Spleen (tissue), 11 donors: ENCODE results near the gene CNN1. TPM values are rescaled to one million over a fixed set of nuclear protein-coding genes. Genes with fewer than 3 reads are reported as not detected.
A peak's percentile ranks its signal among the peaks of the same experiment; 100 is the strongest.
"Not testable (repeated sequence)": the region's sequence is repeated elsewhere in the genome, so short reads cannot be mapped to it uniquely, and the experiment has no call there.

ENCODE experiments used
- DNase-seq: peaks from one replicate; pipeline ENCODE4 v3.0.0-alpha.2; 2020
- H3K27ac ChIP-seq, 8 donors: fragments of 200-600 bp; sonication (generic) in 7 of 8; 1 replicate in 4 of 8; 2 replicates in 4 of 8; pipeline versions ENCODE4 v1.5.0 to v1.8.0; 2016 to 2021; ENCODE audit warnings: inconsistent platforms in 4 of 8, mild to moderate bottlenecking in 4 of 8, moderate library complexity in 1 of 8
- H3K27me3 ChIP-seq, 7 donors: fragments of 200-600 bp; sonication (generic) in 6 of 7; replicated peaks in 1 of 7; 1 replicate in 4 of 7; 2 replicates in 3 of 7; pipeline versions ENCODE4 v1.5.0 to v1.8.0; 2016 to 2021; ENCODE audit warnings: inconsistent platforms in 3 of 7, mild to moderate bottlenecking in 1 of 7
- H3K36me3 ChIP-seq, 6 donors: fragments of 200-600 bp; sonication (generic) in 5 of 6; 1 replicate in 4 of 6; 2 replicates in 2 of 6; pipeline versions ENCODE4 v1.5.0 to v1.8.0; 2016 to 2021; ENCODE audit warnings: inconsistent platforms in 2 of 6
- H3K4me1 ChIP-seq, 6 donors: fragments of 200-600 bp; sonication (generic) in 5 of 6; 1 replicate in 3 of 6; 2 replicates in 3 of 6; pipeline versions ENCODE4 v1.5.0 to v1.8.0; 2016 to 2021; ENCODE audit warnings: inconsistent platforms in 3 of 6
- H3K4me3 ChIP-seq, 8 donors: fragments of 200-600 bp; sonication (generic) in 7 of 8; 1 replicate in 4 of 8; 2 replicates in 4 of 8; pipeline versions ENCODE4 v1.5.0 to v1.8.0; 2016 to 2021; ENCODE audit warnings: inconsistent platforms in 4 of 8, mild to moderate bottlenecking in 4 of 8, moderate library complexity in 2 of 8
- H3K9me3 ChIP-seq, 8 donors: fragments of 200-600 bp; sonication (generic) in 7 of 8; 1 replicate in 4 of 8; 2 replicates in 4 of 8; pipeline versions ENCODE4 v1.5.0 to v1.8.0; 2016 to 2021; ENCODE audit warnings: inconsistent platforms in 4 of 8
- CTCF ChIP-seq, 11 experiments: fragments of 200-600 bp in 7 of 11; fragments of 450-650 bp in 4 of 11; sonication (generic) in 4 of 11; IDR thresholded peaks in 8 of 11; conservative IDR thresholded peaks in 3 of 11; 1 replicate in 7 of 11; 2 replicates in 4 of 11; pipeline versions ENCODE4 v1.4.0 to v1.8.0; 2016 to 2021; ENCODE audit warnings: antibody characterized with exemption in 11 of 11, inconsistent platforms in 4 of 11, mild to moderate bottlenecking in 1 of 11
- POLR2A ChIP-seq, 3 donors: fragments of 450-650 bp; IDR thresholded peaks; one replicate each; pipeline ENCODE4 v1.5.1; 2017; ENCODE audit warnings: antibody characterized with exemption in 3 of 3, mild to moderate bottlenecking in 1 of 3
- POLR2AphosphoS5 ChIP-seq, 3 donors: sonication (generic); formaldehyde crosslinking; IDR thresholded peaks; one replicate each; pipeline ENCODE4 v1.5.1; 2017; ENCODE audit warnings: antibody characterized with exemption in 3 of 3
- WGBS, 5 donors: extraction: QIAGEN DNeasy Blood & Tissue Kit in 3 of 5; methylation state at CpG; one replicate each; pipeline versions ENCODE4 v1.1.5 to v1.1.7; 2013 to 2018; 5-methylcytosine and 5-hydroxymethylcytosine counted together
- intact Hi-C: fragments of 100-400 bp; cut with DNase I; formaldehyde crosslinking; loops from one replicate; pipeline ENCODE4 v1.15.0; 2023; ENCODE audit warnings: low total_unique reads
- polyA plus RNA-seq, 3 donors: library from polyadenylated mRNA; stranded (reverse); fragments of 200-250 nt; gene quantifications; one replicate each; pipeline ENCODE4 v1.2.1, GENCODE V29; 2013
- total RNA-seq, 7 donors: library from RNA; depleted of rRNA in 3 of 7; stranded (reverse); fragments of >200 nt in 3 of 7; fragmentation: NEBNext Ultra II Directional in 4 of 7; extraction: Animal tissue kit (Norgen Biotek cat#: 25700) in 4 of 7; gene quantifications; one replicate each; pipeline versions ENCODE4 v1.1.0 to v1.2.1, GENCODE V29; 2016 to 2021
- donor health status: healthy with polysubstance abuse.
- donor health status: DM: no; HTN: no; CAD: no; lungs with moderate emphysema.
- donor health status: DM: no; HTN: no; CAD: no.
- donor health status: Bipolar disorder and iron deficiency.
- donor health status: healthy.
- donor health status: DM: no; HTN: no; CAD: no.
- donor health status: DM: yes; HTN: yes; CAD: no.

CNN1 gene
- total and polyA plus RNA-seq, 10 donors = 1.5 to 13.0 (median 8.2) TPM

GRCh38 chr19:11570039-11570462 lies 31.4 kb downstream of the CNN1 start:
- Histone ChIP-seq H3K27me3 (no peaks in the 10 kb centered on the region), H3K27ac (peak overlapping the region in 3 of 8 donors; percentile 10 to 27 (median 21)), H3K36me3 (peaks cover 0 to 4% (median 0%) of the 10 kb centered on the region in 6 donors), H3K4me3 (no peak overlapping the region), H3K9me3 (no peaks in the 10 kb centered on the region), H3K4me1 (peaks cover 0 to 69% (median 26%) of the 10 kb centered on the region in 6 donors)
- TF ChIP-seq POLR2A (IDR thresholded peaks at IDR 0.05) = no peak
- no peak for TF ChIP-seq POLR2AphosphoS5 (IDR thresholded peaks at IDR 0.05)
- TF ChIP-seq CTCF (IDR thresholded peaks at IDR 0.05 in 8 of 11, conservative IDR thresholded peaks at IDR 0.05 in 3 of 11) = no peak
- no peak for DNase-seq
- intact Hi-C loops = no loop called here
- WGBS, 5 donors = 37 to 55% (median 44%) methylated on average over 5 of the region's 5 CpGs

- H3K9me3 ChIP-seq, H3K27me3 ChIP-seq, H3K4me3 ChIP-seq, intact Hi-C loops, DNase-seq: not testable (repeated sequence)
- peak overlapping the region in 4 of 8 donors; percentile 53 to 85 (median 76) for H3K27ac ChIP-seq
- 70 to 81% (median 77%) methylated on average over 6 of the region's 6 CpGs for WGBS, 5 donors
- peaks cover 16 to 75% (median 37%) of the 10 kb centered on the region in 6 donors for H3K4me1 ChIP-seq
- H3K36me3 ChIP-seq = peaks cover 0 to 25% (median 3%) of the 10 kb centered on the region in 6 donors
Observed at GRCh38 chr19:11573354-11573753, 34.7 kb downstream of the CNN1 start.

- DNase-seq, H3K9me3 ChIP-seq, H3K4me3 ChIP-seq, intact Hi-C loops, H3K27me3 ChIP-seq: not testable (repeated sequence)
- WGBS, 5 donors = 84 to 96% (median 92%) methylated on average over 4 of the region's 4 CpGs
- peaks cover 0 to 25% (median 3%) of the 10 kb centered on the region in 6 donors for H3K36me3 ChIP-seq
- peaks cover 14 to 75% (median 37%) of the 10 kb centered on the region in 6 donors for H3K4me1 ChIP-seq
- peak overlapping the region in 5 of 8 donors; percentile 36 to 85 (median 71) for H3K27ac ChIP-seq
Observed at GRCh38 chr19:11573763-11574162, 35.1 kb downstream of the CNN1 start.

- intact Hi-C loops = no loop called here
- WGBS, 5 donors = 58 to 73% (median 64%) methylated on average over 8 to 9 of the region's 9 CpGs
- Histone ChIP-seq H3K27ac (peak overlapping the region in 6 of 8 donors; percentile 26 to 85 (median 64)), H3K27me3 (peaks cover 0 to 11% (median 0%) of the 10 kb centered on the region in 7 donors), H3K9me3 (no peaks in the 10 kb centered on the region), H3K4me3 (no peak overlapping the region), H3K36me3 (peaks cover 0 to 25% (median 3%) of the 10 kb centered on the region in 6 donors), H3K4me1 (peaks cover 17 to 75% (median 46%) of the 10 kb centered on the region in 6 donors)
- DNase-seq = peak; percentile 82
- TF ChIP-seq CTCF (IDR thresholded peaks at IDR 0.05 in 8 of 11, conservative IDR thresholded peaks at IDR 0.05 in 3 of 11) (no peak), POLR2AphosphoS5 (IDR thresholded peaks at IDR 0.05) (peak; percentile 16 to 57 (median 43)), POLR2A (IDR thresholded peaks at IDR 0.05) (no peak)
Observed at GRCh38 chr19:11574689-11575088, 36.0 kb downstream of the CNN1 start.

GRCh38 chr19:11576227-11576626 lies 37.6 kb downstream of the CNN1 start:
- intact Hi-C loops = no loop called here
- DNase-seq = peak; percentile 79
- Histone ChIP-seq H3K36me3 (peaks cover 0 to 25% (median 3%) of the 10 kb centered on the region in 6 donors), H3K27me3 (peaks cover 0 to 11% (median 0%) of the 10 kb centered on the region in 7 donors), H3K9me3 (no peaks in the 10 kb centered on the region), H3K27ac (peak overlapping the region in 3 of 8 donors; percentile 83 to 88 (median 85)), H3K4me1 (peaks cover 25 to 81% (median 61%) of the 10 kb centered on the region in 6 donors), H3K4me3 (no peak overlapping the region)
- WGBS, 5 donors = 64 to 85% (median 82%) methylated on average over 11 to 15 of the region's 15 CpGs
- no peak for TF ChIP-seq CTCF (IDR thresholded peaks at IDR 0.05 in 8 of 11, conservative IDR thresholded peaks at IDR 0.05 in 3 of 11)
- TF ChIP-seq POLR2AphosphoS5 (IDR thresholded peaks at IDR 0.05) = peak in 1 of 3 donors; percentile 15
- TF ChIP-seq POLR2A (IDR thresholded peaks at IDR 0.05) = no peak
